ENCODE results near the gene CD9.

- TF ChIP-seq POLR2A (IDR thresholded peaks at IDR 0.05; ENCODE audit: low read length) (no peak), GATA1 (IDR thresholded peaks at IDR 0.05; ENCODE audit: low read depth, low read length) (no peak)
Measured at GRCh38 chr12:6273541-6274230, 73.5 kb downstream of the CD9 start.

Data from erythroblast (primary cell).